Mesodermal cell (in vitro differentiated cells): Measurements from ENCODE around the gene HIPK2.
A peak's percentile ranks its signal among the peaks of the same experiment; 100 is the strongest.

Experiments
- H3K27ac ChIP-seq: 2 replicates; pipeline ENCODE4 v1.7.0; 2013; ENCODE audit warnings: mild to moderate bottlenecking, low read depth, low read length, moderate library complexity; ENCODE audit not compliant: severe bottlenecking
- H3K36me3 ChIP-seq: 2 replicates; pipeline ENCODE4 v1.7.1; 2013; ENCODE audit warnings: mild to moderate bottlenecking, low read length, moderate library complexity; ENCODE audit not compliant: control insufficient read depth, insufficient read depth
- H3K4me1 ChIP-seq: one replicate; pipeline ENCODE4 v1.7.1; 2013; ENCODE audit warnings: mild to moderate bottlenecking, low read length; ENCODE audit not compliant: insufficient read depth, control insufficient read depth, poor library complexity, severe bottlenecking
- H3K4me3 ChIP-seq: 2 replicates; pipeline ENCODE4 v1.7.0; 2013; ENCODE audit warnings: low read length, control low read depth, mild to moderate bottlenecking; ENCODE audit not compliant: insufficient read depth, poor library complexity, severe bottlenecking; ENCODE audit errors: extremely low read depth
- H3K9me3 ChIP-seq: 2 replicates; pipeline ENCODE4 v1.7.1; 2013; ENCODE audit warnings: mild to moderate bottlenecking, low read length, moderate library complexity; ENCODE audit not compliant: control insufficient read depth
- WGBS, 2 experiments: methylation state at CpG; one replicate each; pipeline ENCODE4 v1.1.5; 2013; ENCODE audit warnings: missing lambda C conversion rate in 2 of 2; ENCODE audit not compliant: insufficient coverage in 2 of 2; 5-methylcytosine and 5-hydroxymethylcytosine counted together

The HIPK2 gene

GRCh38 chr7:139658908-139659675 lies 118.7 kb downstream of the HIPK2 start:
- H3K4me1 ChIP-seq: peaks cover 22% of the 10 kb centered on the region
- 68 to 73% methylated on average over 14 of the region's 14 CpGs for WGBS, 2 experiments
- H3K27ac ChIP-seq: peak overlapping the region; percentile 41
- H3K4me3 ChIP-seq: no peak overlapping the region
- peaks cover 6% of the 10 kb centered on the region for H3K36me3 ChIP-seq
- no peaks in the 10 kb centered on the region for H3K9me3 ChIP-seq

DNA sequence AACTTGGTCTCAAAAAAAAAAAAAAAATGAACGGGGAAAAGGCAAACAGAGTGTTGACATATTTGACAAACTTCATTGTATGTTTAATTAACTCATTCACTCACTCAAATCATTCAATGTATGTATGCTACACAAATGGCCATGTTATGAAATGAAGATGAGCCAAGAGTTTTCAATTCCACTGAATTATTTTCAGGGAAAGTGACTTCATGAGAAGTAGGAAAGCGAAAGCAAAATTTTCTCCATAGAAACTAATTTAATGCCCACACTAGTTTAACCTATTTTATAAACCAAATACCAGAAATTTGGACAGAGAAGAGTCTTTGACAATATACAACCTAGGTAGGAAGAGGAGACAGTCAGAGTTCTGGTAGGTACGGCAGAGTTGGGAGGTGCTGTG lies 119.5 kb downstream of the HIPK2 start:
- 100% methylated on average over 1 of the region's 3 CpGs; no CpG with 5 or more reads in 1 of the 2 experiments for WGBS, 2 experiments
- peaks cover 22% of the 10 kb centered on the region for H3K4me1 ChIP-seq
- no peaks in the 10 kb centered on the region for H3K9me3 ChIP-seq
- H3K4me3 ChIP-seq: no peak overlapping the region
- H3K27ac ChIP-seq: peak overlapping the region; percentile 6
- peaks cover 6% of the 10 kb centered on the region for H3K36me3 ChIP-seq

GRCh38 chr7:139657725-139658124 lies 120.1 kb downstream of the HIPK2 start:
- H3K9me3 ChIP-seq: no peaks in the 10 kb centered on the region
- WGBS, 2 experiments: 100% methylated on average over 1 of the region's 1 CpG
- no peak overlapping the region for H3K4me3 ChIP-seq
- H3K4me1 ChIP-seq: peaks cover 22% of the 10 kb centered on the region
- H3K27ac ChIP-seq: no peak overlapping the region
- peaks cover 6% of the 10 kb centered on the region for H3K36me3 ChIP-seq

GRCh38 chr7:139656387-139656786 lies 121.4 kb downstream of the HIPK2 start:
- Histone ChIP-seq H3K27ac (no peak overlapping the region), H3K4me3 (no peak overlapping the region), H3K4me1 (peaks cover 22% of the 10 kb centered on the region), H3K9me3 (no peaks in the 10 kb centered on the region), H3K36me3 (peaks cover 6% of the 10 kb centered on the region)
- 96 to 97% methylated on average over 6 of the region's 6 CpGs for WGBS, 2 experiments

DNA sequence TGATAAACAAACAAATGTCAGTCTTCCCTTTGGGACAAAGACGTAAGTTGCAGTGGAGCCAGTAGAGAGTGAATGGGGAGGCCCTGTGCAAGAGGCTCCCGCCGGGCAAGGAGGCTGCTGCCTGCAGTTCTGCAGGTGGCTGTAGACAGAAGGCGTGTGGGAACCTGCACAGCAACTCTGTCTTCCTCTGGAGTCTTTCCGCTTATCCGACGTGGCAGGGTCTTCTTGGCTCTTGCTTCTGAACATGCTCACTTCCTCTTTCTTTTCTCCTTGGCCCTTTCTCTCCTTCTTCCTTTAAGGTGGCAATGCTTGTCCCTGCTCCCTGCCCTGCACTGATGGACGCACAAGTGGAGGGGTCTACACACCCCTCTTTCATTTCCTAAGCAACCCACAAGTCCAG lies 122.5 kb downstream of the HIPK2 start:
- peaks cover 22% of the 10 kb centered on the region for H3K4me1 ChIP-seq
- H3K9me3 ChIP-seq: no peaks in the 10 kb centered on the region
- 89 to 99% methylated on average over 7 of the region's 8 CpGs for WGBS, 2 experiments
- no peak overlapping the region for H3K27ac ChIP-seq
- peaks cover 6% of the 10 kb centered on the region for H3K36me3 ChIP-seq
- no peak overlapping the region for H3K4me3 ChIP-seq

DNA sequence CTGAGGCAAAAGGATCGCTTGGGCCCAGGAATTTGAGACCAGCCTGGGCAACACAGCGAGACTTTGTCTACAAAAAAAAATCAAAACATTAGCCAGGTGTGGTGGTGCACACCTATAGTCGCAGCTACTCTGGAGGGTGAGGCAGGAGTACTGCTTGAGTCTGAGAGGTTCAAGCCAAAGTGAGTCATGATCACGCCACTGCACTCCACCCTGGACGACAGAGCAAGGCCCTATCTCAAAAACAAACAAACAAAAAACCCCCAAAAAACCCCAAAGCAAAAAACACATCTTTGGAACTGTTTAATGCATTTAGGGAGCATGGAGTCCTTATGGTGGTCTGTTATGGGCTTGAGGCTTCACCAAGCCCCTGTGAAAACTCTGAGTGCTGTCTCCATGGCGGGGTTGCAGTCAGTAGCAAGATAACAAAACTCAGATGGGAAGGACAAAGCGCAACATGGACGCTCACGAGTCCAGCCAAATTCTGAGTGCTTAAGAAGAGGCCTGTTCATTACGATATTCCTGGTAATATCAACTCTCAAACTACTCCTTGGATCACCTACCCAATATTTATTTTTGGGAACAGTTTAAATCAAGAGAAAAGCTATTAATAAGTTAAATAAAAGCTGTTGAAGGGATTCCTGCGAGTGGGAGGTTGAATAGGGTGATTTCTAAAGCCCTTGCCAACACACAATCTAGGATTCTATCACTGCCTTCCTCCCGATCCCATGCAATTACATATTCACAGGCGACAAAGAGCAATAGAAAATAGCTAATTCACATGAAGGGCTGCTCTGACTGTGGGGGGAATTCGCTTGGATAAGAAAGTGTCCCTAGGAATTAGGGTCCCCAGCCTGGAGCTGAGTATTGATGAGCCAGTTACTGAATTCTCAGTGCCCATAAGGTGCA lies 123.3 kb downstream of the HIPK2 start:
- H3K36me3 ChIP-seq: peaks cover 6% of the 10 kb centered on the region
- H3K27ac ChIP-seq: no peak overlapping the region
- WGBS, 2 experiments: 84 to 85% methylated on average over 5 to 8 of the region's 14 CpGs
- peaks cover 21% of the 10 kb centered on the region for H3K4me1 ChIP-seq
- no peaks in the 10 kb centered on the region for H3K9me3 ChIP-seq
- H3K4me3 ChIP-seq: no peak overlapping the region

DNA sequence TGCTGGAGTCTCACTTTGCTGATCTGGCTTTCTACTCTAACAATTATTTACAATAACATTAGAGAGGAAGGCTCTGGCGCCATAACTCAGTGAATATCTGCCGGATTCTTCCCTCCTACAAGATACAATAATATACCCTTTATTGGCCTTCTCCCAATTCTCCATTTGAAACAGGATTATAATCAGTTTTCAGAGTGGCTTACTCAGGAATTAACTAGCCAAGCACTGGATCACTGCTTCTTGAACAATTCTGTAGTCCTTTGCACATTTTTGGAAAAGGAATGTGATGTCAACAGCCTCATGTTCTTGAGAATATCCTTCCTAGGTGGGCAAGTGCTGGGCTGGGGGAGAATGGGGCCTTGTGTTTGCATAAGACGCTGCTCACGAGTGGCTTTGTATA lies 125.9 kb downstream of the HIPK2 start:
- Histone ChIP-seq H3K36me3 (peaks cover 3% of the 10 kb centered on the region), H3K4me3 (no peak overlapping the region), H3K4me1 (peaks cover 17% of the 10 kb centered on the region), H3K27ac (no peak overlapping the region), H3K9me3 (no peaks in the 10 kb centered on the region)
- 89 to 100% methylated on average over 2 to 4 of the region's 4 CpGs for WGBS, 2 experiments

- H3K4me3 ChIP-seq: no peak overlapping the region
- H3K9me3 ChIP-seq: no peaks in the 10 kb centered on the region
- H3K4me1 ChIP-seq: peaks cover 17% of the 10 kb centered on the region
- 85 to 86% methylated on average over 6 of the region's 6 CpGs for WGBS, 2 experiments
- no peak overlapping the region for H3K27ac ChIP-seq
- peaks cover 3% of the 10 kb centered on the region for H3K36me3 ChIP-seq
Measured at GRCh38 chr7:139651308-139651707, 126.5 kb downstream of the HIPK2 start.

DNA sequence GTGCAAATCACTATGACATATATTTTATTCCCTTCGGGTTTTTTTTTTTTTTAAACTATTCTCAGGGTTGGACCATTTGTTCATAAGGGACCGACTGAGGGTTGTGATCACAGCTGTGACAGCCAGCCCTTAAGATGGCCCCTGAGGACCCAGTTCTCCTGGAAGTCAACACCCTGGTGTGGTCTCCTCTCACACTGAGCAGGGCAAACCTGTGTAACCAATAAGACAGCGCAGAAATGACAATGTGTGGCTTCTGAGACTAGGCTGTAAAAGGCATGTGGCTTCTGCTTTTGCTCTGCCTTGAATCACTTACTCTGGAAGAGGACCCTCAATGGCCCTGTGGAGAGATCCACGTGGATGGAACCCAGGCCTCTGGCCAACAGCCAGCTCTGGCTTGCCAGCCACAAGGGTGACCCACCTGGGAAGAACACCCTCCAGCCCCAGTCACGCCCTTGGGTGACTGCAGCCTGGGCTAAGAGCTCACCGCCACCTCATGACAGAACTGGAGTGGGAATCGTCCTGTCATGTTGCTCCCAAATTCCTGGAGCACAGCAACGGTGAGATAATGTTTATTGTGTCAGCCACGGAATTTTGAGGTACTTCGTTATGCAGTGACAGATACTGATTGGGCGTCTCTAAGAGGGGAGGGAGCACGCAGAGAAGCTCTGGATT lies 127.2 kb downstream of the HIPK2 start:
- Histone ChIP-seq H3K4me3 (no peak overlapping the region), H3K4me1 (peaks cover 17% of the 10 kb centered on the region), H3K9me3 (no peaks in the 10 kb centered on the region), H3K36me3 (peaks cover 3% of the 10 kb centered on the region), H3K27ac (no peak overlapping the region)
- WGBS, 2 experiments: 88 to 93% methylated on average over 10 to 11 of the region's 12 CpGs

- H3K4me3 ChIP-seq: no peak overlapping the region
- 76 to 91% methylated on average over 9 to 12 of the region's 14 CpGs for WGBS, 2 experiments
- peaks cover 9% of the 10 kb centered on the region for H3K4me1 ChIP-seq
- H3K9me3 ChIP-seq: no peaks in the 10 kb centered on the region
- no peaks in the 10 kb centered on the region for H3K36me3 ChIP-seq
- H3K27ac ChIP-seq: no peak overlapping the region
Measured at GRCh38 chr7:139648941-139649425, 128.8 kb downstream of the HIPK2 start.
